ENCODE data around the gene CFAP410. TPM values are rescaled to one million over a fixed set of nuclear protein-coding genes. Genes with fewer than 3 reads are reported as not detected.

CFAP410 gene
- total RNA-seq, 1 donor: 17.6 TPM

- H3K27me3 ChIP-seq (ENCODE audit: insufficient read depth, low read length): no peaks in the 10 kb centered on the region
- H3K9me3 ChIP-seq (ENCODE audit: low read depth, low read length): no peaks in the 10 kb centered on the region
- no peak overlapping the region for H3K4me3 ChIP-seq (ENCODE audit: low read length)
- no peaks in the 10 kb centered on the region for H3K4me1 ChIP-seq (ENCODE audit: insufficient read depth, low read length)
Observed at GRCh38 chr21:44323591-44323990, 15.6 kb downstream of the CFAP410 start.

GRCh38 chr21:44322621-44323325, 16.4 kb downstream of the CFAP410 start:
- H3K4me1 ChIP-seq (ENCODE audit: insufficient read depth, low read length): no peaks in the 10 kb centered on the region
- no peaks in the 10 kb centered on the region for H3K9me3 ChIP-seq (ENCODE audit: low read depth, low read length)
- H3K4me3 ChIP-seq (ENCODE audit: low read length): no peak overlapping the region
- H3K27me3 ChIP-seq (ENCODE audit: insufficient read depth, low read length): no peaks in the 10 kb centered on the region

- Histone ChIP-seq H3K4me3 (ENCODE audit: low read length) (no peak overlapping the region), H3K9me3 (ENCODE audit: low read depth, low read length) (no peaks in the 10 kb centered on the region), H3K4me1 (ENCODE audit: insufficient read depth, low read length) (no peaks in the 10 kb centered on the region), H3K27me3 (ENCODE audit: insufficient read depth, low read length) (no peaks in the 10 kb centered on the region)
Observed at GRCh38 chr21:44321846-44322450, 17.2 kb downstream of the CFAP410 start.

GRCh38 chr21:44320847-44321246, 18.3 kb downstream of the CFAP410 start:
- Histone ChIP-seq H3K9me3 (ENCODE audit: low read depth, low read length) (no peaks in the 10 kb centered on the region), H3K27me3 (ENCODE audit: insufficient read depth, low read length) (no peaks in the 10 kb centered on the region), H3K4me1 (ENCODE audit: insufficient read depth, low read length) (no peaks in the 10 kb centered on the region), H3K4me3 (ENCODE audit: low read length) (no peak overlapping the region)

GRCh38 chr21:44319407-44320065, 19.7 kb downstream of the CFAP410 start:
- Histone ChIP-seq H3K4me3 (ENCODE audit: low read length) (no peak overlapping the region), H3K27me3 (ENCODE audit: insufficient read depth, low read length) (no peaks in the 10 kb centered on the region), H3K9me3 (ENCODE audit: low read depth, low read length) (no peaks in the 10 kb centered on the region), H3K4me1 (ENCODE audit: insufficient read depth, low read length) (no peaks in the 10 kb centered on the region)

- Histone ChIP-seq H3K9me3 (ENCODE audit: low read depth, low read length) (no peaks in the 10 kb centered on the region), H3K4me1 (ENCODE audit: insufficient read depth, low read length) (no peaks in the 10 kb centered on the region), H3K4me3 (ENCODE audit: low read length) (no peak overlapping the region), H3K27me3 (ENCODE audit: insufficient read depth, low read length) (no peaks in the 10 kb centered on the region)
Observed at GRCh38 chr21:44318489-44319285, 20.5 kb downstream of the CFAP410 start.

- H3K27me3 ChIP-seq (ENCODE audit: insufficient read depth, low read length): no peaks in the 10 kb centered on the region
- H3K4me3 ChIP-seq (ENCODE audit: low read length): no peak overlapping the region
- no peaks in the 10 kb centered on the region for H3K4me1 ChIP-seq (ENCODE audit: insufficient read depth, low read length)
- no peaks in the 10 kb centered on the region for H3K9me3 ChIP-seq (ENCODE audit: low read depth, low read length)
Observed at GRCh38 chr21:44317871-44318270, 21.3 kb downstream of the CFAP410 start.

GRCh38 chr21:44317241-44317782, 21.9 kb downstream of the CFAP410 start:
- Histone ChIP-seq H3K4me1 (ENCODE audit: insufficient read depth, low read length) (no peaks in the 10 kb centered on the region), H3K27me3 (ENCODE audit: insufficient read depth, low read length) (no peaks in the 10 kb centered on the region), H3K4me3 (ENCODE audit: low read length) (no peak overlapping the region), H3K9me3 (ENCODE audit: low read depth, low read length) (no peaks in the 10 kb centered on the region)

GRCh38 chr21:44316277-44316900, 22.8 kb downstream of the CFAP410 start:
- Histone ChIP-seq H3K4me3 (ENCODE audit: low read length) (no peak overlapping the region), H3K9me3 (ENCODE audit: low read depth, low read length) (no peaks in the 10 kb centered on the region), H3K4me1 (ENCODE audit: insufficient read depth, low read length) (no peaks in the 10 kb centered on the region), H3K27me3 (ENCODE audit: insufficient read depth, low read length) (no peaks in the 10 kb centered on the region)

GRCh38 chr21:44315691-44316203, 23.4 kb downstream of the CFAP410 start:
- Histone ChIP-seq H3K27me3 (ENCODE audit: insufficient read depth, low read length) (no peaks in the 10 kb centered on the region), H3K9me3 (ENCODE audit: low read depth, low read length) (no peaks in the 10 kb centered on the region), H3K4me3 (ENCODE audit: low read length) (no peak overlapping the region), H3K4me1 (ENCODE audit: insufficient read depth, low read length) (no peaks in the 10 kb centered on the region)

GRCh38 chr21:44314561-44314960, 24.6 kb downstream of the CFAP410 start:
- no peaks in the 10 kb centered on the region for H3K9me3 ChIP-seq (ENCODE audit: low read depth, low read length)
- no peaks in the 10 kb centered on the region for H3K27me3 ChIP-seq (ENCODE audit: insufficient read depth, low read length)
- H3K4me3 ChIP-seq (ENCODE audit: low read length): no peak overlapping the region
- no peaks in the 10 kb centered on the region for H3K4me1 ChIP-seq (ENCODE audit: insufficient read depth, low read length)

- Histone ChIP-seq H3K27me3 (ENCODE audit: insufficient read depth, low read length) (no peaks in the 10 kb centered on the region), H3K4me1 (ENCODE audit: insufficient read depth, low read length) (no peaks in the 10 kb centered on the region), H3K9me3 (ENCODE audit: low read depth, low read length) (no peaks in the 10 kb centered on the region), H3K4me3 (ENCODE audit: low read length) (no peak overlapping the region)
Observed at GRCh38 chr21:44314128-44314527, 25.1 kb downstream of the CFAP410 start.

- Histone ChIP-seq H3K4me3 (ENCODE audit: low read length) (no peak overlapping the region), H3K9me3 (ENCODE audit: low read depth, low read length) (no peaks in the 10 kb centered on the region), H3K4me1 (ENCODE audit: insufficient read depth, low read length) (no peaks in the 10 kb centered on the region), H3K27me3 (ENCODE audit: insufficient read depth, low read length) (no peaks in the 10 kb centered on the region)
Observed at GRCh38 chr21:44313451-44313850, 25.7 kb downstream of the CFAP410 start.

- Histone ChIP-seq H3K4me1 (ENCODE audit: insufficient read depth, low read length) (no peaks in the 10 kb centered on the region), H3K4me3 (ENCODE audit: low read length) (no peak overlapping the region), H3K27me3 (ENCODE audit: insufficient read depth, low read length) (no peaks in the 10 kb centered on the region), H3K9me3 (ENCODE audit: low read depth, low read length) (no peaks in the 10 kb centered on the region)
Observed at GRCh38 chr21:44312716-44313115, 26.5 kb downstream of the CFAP410 start.

All from mononuclear cell (primary cell).